Sigmoid colon (tissue), 4 donors: ENCODE measurements around the gene SPATC1L.

Source experiments
- CTCF ChIP-seq, 4 experiments: fragments of 450-650 bp in 3 of 4; fragments of 200-600 bp in 1 of 4; IDR thresholded peaks; one replicate each; pipeline ENCODE4 v1.5.1; 2016 to 2019; ENCODE audit warnings: antibody characterized with exemption in 4 of 4, mild to moderate bottlenecking in 3 of 4, moderate library complexity in 2 of 4
- EP300 ChIP-seq, 4 donors: sonication (generic); formaldehyde crosslinking; IDR thresholded peaks; one replicate each; pipeline ENCODE4 v1.6.1; 2017; ENCODE audit warnings: antibody characterized with exemption in 4 of 4
- POLR2A ChIP-seq, 2 donors: fragments of 450-650 bp; IDR thresholded peaks; one replicate each; pipeline ENCODE4 v1.6.1; 2016; ENCODE audit warnings: antibody characterized with exemption in 2 of 2, mild to moderate bottlenecking in 2 of 2, moderate library complexity in 2 of 2
- POLR2AphosphoS5 ChIP-seq, 4 donors: sonication (generic); formaldehyde crosslinking; IDR thresholded peaks; one replicate each; pipeline ENCODE4 v1.6.1; 2017; ENCODE audit warnings: antibody characterized with exemption in 4 of 4

DNA sequence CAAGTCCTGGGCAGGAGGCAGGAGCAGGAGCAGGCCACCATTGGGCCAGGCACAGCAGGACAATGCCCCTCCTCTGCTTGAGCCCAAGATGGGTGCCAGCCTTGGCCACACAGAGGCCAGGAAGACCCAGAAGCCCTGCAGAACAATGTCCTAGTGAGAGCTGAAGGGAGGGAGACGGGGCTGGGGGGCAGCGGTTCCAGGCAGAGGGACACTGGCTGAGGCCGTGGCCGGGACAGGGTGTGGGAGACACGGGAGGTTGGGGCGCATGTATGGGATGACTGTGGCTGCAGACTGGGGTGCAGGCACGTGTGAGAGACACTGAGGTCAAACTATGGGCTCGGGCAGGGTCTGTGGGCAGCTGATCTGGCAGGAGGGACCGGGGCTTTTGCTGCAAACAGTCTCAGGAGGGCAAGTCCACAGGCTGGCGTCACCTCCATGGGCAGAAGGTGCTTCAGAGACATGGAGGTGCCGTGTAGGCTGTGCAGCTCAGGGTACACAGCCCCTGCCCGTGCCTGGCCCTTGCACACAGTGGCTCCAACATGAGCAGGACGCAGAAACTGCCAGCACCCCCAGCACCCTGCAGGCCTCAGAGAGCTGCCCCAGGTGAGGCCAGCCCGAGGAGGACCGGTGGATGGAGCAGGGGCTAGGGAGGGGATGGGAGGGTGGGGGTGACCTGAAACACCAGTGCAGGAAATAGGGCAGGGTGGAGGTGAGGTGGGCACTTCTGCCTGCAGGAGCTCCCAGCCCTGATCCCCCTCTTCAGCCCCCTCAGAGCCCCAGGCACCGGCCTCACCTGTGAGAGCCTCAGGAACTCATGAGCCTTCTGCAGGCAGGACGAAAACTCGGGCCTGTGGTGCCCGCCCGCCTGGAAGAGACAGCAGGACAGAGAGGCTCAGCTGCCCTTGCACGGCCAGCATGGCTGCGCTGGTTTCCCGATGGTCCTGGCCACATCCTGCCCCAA lies 24.8 kb upstream of the SPATC1L start:
- TF ChIP-seq CTCF (IDR thresholded peaks at IDR 0.05) (no peak), EP300 (IDR thresholded peaks at IDR 0.05) (no peak), POLR2A (IDR thresholded peaks at IDR 0.05) (no peak), POLR2AphosphoS5 (IDR thresholded peaks at IDR 0.05) (no peak)
